Heart left ventricle (tissue), 13 donors: ENCODE results near the gene C1orf21.
A peak's percentile ranks its signal among the peaks of the same experiment; 100 is the strongest.

Experiments
- CTCF ChIP-seq, 12 donors: fragments of 200-600 bp; sonication (generic) in 4 of 12; IDR thresholded peaks; one replicate each; pipeline versions ENCODE4 v1.5.0 to v1.8.0; 2018 to 2022; ENCODE audit warnings: antibody characterized with exemption in 12 of 12, mild to moderate bottlenecking in 5 of 12
- POLR2A ChIP-seq, 2 donors: fragments of 450-650 bp; IDR thresholded peaks; one replicate each; pipeline ENCODE4 v1.6.1; 2017; ENCODE audit warnings: antibody characterized with exemption in 2 of 2, mild to moderate bottlenecking in 2 of 2, moderate library complexity in 2 of 2
- donor health status: ischemic (EF 13 %, LVEDD 7.1; RV severe dilation, severe dysfunction).
- donor health status: DM: no; HTN: yes; CAD: no.
- donor health status: DM: no; HTN: no; CAD: no.
- donor health status: ischemic (EF 25% LVEDD 6.9; RV normal size, moderate dysfunction).
- donor health status: ischemic (EF 25% LVEDD 5.7; RV mildly dilated, moderate dysfunction).
- donor health status: ischemic (EF 35%, LVEDD 5.7; RV mildly dilated, moderate dysfunction).
- donor health status: nonischemic (EF 11% LVEDD 7.7; RV severe dilation, severe dysfunction).
- donor health status: DM: yes; HTN: yes; CAD: no.
- donor health status: PGD.
- donor health status: ischemic (EF 29% LVEDD 5.4; RV normal size, mild dysfunction).
- donor health status: nonischemic (EF 23%, LVEDD 6.1; RV moderate dilation, normal function).

- TF ChIP-seq POLR2A (IDR thresholded peaks at IDR 0.05) (no peak), CTCF (IDR thresholded peaks at IDR 0.05) (peak in 1 of 12 donors; percentile 16)
These were observed 100.8 kb downstream of the C1orf21 start for GRCh38 chr1:184487531-184488193.
